GM18517 (cell line): ENCODE results near the gene ECT2.
"Not testable (repeated sequence)": the region's sequence is repeated elsewhere in the genome, so short reads cannot be mapped to it uniquely, and the experiment has no call there.

Experiments used
- ATAC-seq: cut with Tn5 transposase; IDR thresholded peaks from one replicate; pipeline ENCODE4 v1.9.1; 2021; ENCODE audit warnings: mild to moderate bottlenecking, moderate library complexity; ENCODE audit not compliant: unreplicated experiment

The ECT2 gene

GRCh38 chr3:172853921-172854666 is 103.6 kb downstream of the ECT2 start:
- ATAC-seq: no peak

GRCh38 chr3:172855037-172855436 is 104.5 kb downstream of the ECT2 start:
- no peak for ATAC-seq

- ATAC-seq: no peak
These were observed 106.5 kb downstream of the ECT2 start for GRCh38 chr3:172856795-172857742.

- ATAC-seq: no peak
These were observed 108.5 kb downstream of the ECT2 start for GRCh38 chr3:172859041-172859440.

GRCh38 chr3:172866726-172867350 is 116.3 kb downstream of the ECT2 start:
- not testable (repeated sequence) for ATAC-seq

- ATAC-seq: no peak
These were observed 118.2 kb downstream of the ECT2 start for GRCh38 chr3:172868582-172869200.

GRCh38 chr3:172869368-172869771 is 118.8 kb downstream of the ECT2 start:
- ATAC-seq: no peak

GRCh38 chr3:172869784-172870518 is 119.4 kb downstream of the ECT2 start:
- ATAC-seq: no peak
